Activated CD4-positive, CD25-positive, alpha-beta regulatory T cell treated with anti-CD3 and anti-CD28 coated beads, Interleukin-2, amount 50 U/mL, for 72 hours (primary cell): ENCODE results near the gene NFIX.

Experiments used
- DNase-seq: peaks from one replicate; pipeline ENCODE4 v3.0.0; 2021

Gene NFIX

DNA sequence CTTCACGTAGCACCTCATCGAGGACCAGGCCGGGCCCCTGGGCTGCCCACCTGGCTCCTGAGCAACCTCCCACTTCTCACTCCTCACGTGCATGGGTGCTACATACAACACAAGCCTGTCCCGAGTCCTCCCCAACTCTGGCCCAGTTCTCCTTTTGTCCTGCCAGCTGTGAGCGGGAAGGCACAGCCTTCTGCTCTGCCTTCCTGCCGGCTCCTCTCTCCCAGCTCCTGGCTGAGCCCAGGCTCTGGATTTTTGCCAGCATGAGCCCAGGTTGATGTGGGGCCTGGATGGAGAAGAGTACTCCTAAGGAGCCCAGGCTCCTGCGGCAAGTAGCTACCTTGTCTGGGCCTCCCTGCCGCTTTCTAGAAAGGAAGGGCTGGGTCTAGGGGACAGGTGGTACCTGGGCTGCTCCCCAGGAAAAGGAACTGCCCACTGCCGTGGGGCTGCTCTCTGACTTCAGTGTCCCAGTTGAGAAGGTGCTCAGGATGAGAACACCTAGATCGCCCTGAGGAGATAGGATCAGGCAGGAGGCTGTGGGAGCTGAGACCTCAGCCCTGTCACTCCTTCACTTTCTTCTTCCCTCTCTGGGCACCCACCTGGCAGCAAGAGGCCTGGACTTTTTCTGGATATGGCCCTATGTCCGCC, 83.7 kb downstream of the NFIX start:
- DNase-seq = no peak

- no peak for DNase-seq
Measured at GRCh38 chr19:13079542-13079986, 84.3 kb downstream of the NFIX start.

- DNase-seq = no peak
Measured at GRCh38 chr19:13082192-13083007, 87.1 kb downstream of the NFIX start.

- DNase-seq = no peak
Measured at GRCh38 chr19:13083008-13083404, 87.7 kb downstream of the NFIX start.

DNA sequence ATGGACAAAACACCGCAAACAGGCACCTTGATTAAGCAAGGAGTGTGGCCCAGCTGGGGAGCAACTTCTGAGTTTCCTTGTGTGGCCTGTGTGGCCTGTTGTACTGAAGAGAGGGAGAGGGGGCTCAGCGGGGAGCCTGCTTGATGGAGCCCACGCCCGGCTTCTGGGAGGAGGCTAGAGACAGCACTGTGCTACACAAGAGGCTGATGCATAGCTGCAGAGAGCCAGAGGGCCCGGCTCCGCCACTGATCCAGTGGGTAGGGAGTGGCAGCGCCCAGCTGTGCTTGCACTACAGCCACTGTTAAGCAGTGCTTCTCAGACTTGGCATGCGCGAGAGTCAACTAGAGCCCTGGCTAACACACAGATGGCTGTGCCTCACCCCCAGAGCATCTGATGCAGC, 88.4 kb downstream of the NFIX start:
- no peak for DNase-seq

DNA sequence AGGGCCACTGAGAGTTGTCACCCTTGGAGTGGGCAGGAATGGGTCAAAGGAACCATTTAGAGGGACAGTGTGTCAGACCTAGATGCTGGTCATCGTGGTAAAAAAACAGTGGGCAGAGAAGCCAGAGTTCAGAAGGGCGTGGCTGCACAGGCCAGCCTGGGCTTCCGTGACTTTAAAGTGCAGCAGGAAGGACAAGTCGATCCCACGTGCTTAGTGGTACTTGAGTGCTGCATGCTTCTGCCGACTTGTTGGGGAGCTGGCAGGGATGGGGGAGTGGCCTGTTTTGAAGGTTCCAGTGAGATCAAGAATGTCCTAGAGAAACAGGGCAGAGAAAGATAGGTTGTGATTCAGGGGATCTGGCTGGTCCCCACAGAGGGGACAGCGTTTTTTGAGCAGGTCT, 90.4 kb downstream of the NFIX start:
- no peak for DNase-seq

DNA sequence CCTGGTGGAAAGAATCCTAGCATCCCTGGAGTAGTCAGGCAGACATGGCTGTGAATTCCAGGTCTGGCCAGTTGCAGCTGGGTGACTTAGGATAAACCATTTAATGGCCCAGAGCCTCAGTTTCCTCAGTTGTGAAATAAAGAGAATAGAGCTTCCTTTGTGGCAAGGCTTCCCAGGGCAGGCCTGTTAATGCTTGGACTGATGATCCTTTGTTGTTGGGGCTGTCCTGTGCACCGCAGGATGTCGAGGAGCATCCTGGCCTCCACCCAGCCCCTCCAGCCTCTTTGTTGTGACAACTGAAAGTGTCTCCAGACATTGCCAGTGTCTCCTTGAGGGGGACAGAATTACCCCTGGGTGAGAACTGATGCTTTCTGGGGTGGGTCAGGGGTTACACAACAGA, 91.1 kb downstream of the NFIX start:
- DNase-seq = no peak

- DNase-seq = no peak
Measured at GRCh38 chr19:13087295-13087694, 92.0 kb downstream of the NFIX start.

GRCh38 chr19:13087795-13088537, 92.7 kb downstream of the NFIX start:
- no peak for DNase-seq

- no peak for DNase-seq
Measured at GRCh38 chr19:13089139-13089856, 94.0 kb downstream of the NFIX start.

DNA sequence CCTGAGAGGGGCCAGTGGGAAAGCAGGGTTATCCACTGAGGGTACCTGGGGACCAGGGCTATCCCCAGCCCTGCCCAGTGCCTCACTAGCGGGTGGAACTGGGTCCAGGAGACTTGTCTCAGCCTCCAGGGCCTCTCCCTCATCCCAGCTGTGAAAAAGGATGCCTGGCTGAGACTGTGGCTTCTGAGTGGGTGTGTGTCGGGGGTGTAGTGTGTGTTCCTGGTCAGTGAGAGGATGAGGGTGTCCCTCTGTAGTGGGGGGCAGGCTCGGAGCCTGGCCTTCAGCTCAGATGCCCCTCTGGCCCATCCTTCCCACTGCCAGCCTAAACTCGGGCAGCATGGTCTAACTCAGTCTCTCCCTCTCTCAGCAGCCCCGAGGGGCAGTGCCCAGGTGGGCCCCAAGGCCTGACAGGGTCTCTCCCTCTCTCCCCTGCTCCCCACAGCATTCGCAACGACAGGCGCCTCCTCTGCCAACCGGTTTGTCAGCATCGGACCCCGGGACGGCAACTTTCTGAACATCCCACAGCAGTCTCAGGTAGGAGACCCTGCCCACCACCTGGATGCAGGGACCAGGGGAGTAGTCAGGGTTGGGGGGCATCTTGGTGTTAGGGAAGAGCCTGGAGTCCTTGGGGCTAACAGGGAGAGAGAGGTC, 94.7 kb downstream of the NFIX start:
- DNase-seq = no peak

- no peak for DNase-seq
Measured at GRCh38 chr19:13090511-13091231, 95.4 kb downstream of the NFIX start.

DNA sequence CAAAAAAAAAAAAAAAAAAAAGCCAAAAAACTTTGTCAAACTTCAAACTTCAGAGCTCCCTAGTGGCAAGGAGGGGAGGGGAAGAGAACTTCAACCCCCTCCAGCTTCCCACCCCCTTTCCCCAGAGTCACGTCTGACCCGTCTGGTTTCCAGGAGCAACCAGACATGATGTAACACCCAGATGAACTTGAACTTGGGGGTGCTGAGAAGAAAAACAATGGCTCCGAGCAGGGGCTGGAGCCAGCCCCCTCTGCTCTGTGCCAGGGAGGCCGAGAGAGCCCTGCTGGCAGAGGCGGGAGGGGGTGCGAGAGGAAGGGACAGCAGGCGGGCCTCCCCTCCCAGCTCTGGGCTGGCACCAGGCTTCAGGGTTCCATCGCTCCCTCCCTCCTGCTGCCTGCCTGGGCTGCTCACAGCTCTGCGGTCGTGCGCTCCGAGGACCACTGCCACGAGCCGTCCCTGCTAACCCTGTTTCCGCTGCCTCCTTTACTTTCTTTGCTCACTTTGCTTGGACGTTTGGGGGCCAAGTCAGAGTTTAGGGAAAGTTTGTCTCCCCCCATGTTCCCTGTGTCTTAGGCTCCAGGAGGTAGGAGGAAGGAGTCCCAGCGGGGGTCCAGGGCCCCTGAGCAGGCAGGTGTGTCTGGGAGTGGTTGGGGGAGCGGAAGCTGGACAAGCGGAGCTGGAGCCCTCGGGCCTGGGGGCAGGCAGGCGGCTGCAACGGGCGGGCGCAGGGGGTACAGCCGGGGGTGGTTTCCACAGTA, 96.3 kb downstream of the NFIX start:
- no peak for DNase-seq

GRCh38 chr19:13092158-13092543, 96.9 kb downstream of the NFIX start:
- DNase-seq = no peak

GRCh38 chr19:13092606-13093235, 97.4 kb downstream of the NFIX start:
- no peak for DNase-seq

DNA sequence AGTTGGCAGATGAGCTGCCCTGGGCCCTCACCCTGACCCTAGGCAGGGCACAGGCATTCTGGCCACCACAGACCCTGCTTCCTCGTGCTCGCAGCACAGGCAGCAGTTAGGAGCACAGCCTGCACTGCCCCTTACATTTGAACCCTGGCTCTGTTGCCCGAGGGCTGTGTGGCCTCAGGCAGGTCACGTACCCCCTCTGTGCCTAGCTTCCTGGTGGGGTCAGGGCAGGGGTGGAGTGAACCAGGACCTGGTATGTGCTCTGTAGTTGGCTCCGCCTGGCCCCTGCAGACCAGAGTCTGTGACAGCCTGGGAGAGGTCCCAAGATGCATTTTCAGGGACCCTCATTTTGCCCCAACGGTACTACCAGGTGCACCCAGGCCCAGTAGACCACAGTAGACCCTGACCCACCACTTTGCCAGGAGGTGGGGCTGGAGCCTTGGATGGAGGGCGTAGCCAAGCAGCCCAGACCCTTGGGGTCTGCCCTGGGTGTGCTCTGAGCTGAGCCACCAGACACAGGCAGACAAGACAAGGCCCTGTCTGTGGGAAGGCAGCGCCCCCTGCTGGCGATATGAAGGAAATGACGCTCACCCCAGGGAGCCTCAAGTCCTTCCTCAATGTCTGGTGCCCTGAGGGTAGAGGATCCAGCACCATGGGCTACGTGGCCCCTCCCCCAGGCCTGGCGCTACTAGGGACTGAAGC, 98.3 kb downstream of the NFIX start:
- peak; percentile 79 for DNase-seq

DNA sequence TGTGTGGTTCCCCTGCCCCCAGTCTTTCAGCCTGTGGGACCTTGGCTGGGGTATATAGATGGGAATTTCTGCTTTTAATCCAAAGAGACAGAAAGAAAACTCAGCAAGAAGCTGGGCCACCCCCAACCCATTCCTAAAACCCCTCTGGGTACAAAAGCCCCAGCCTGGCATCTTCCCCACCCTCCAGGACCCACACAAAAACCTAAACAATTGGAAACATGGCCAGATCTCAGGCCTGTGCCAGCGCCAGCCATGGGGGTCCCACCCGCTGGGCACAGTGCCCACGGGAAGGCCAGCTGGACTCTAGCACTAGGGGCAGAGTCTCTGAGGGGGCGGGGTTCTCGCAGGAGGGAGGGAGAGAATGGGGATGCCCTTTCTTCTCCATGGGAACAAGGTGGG, 98.8 kb downstream of the NFIX start:
- no peak for DNase-seq

- no peak for DNase-seq
Measured at GRCh38 chr19:13094771-13095392, 99.6 kb downstream of the NFIX start.

GRCh38 chr19:13095393-13095784, 100.1 kb downstream of the NFIX start:
- DNase-seq = no peak
